Cortex of kidney (tissue), 1 donor: ENCODE measurements around the gene CLCA2.
"Not testable (repeated sequence)": the region's sequence is repeated elsewhere in the genome, so short reads cannot be mapped to it uniquely, and the experiment has no call there.

ENCODE experiments used
- DNase-seq: peaks from one replicate; lab custom pipeline; 2025; lab: John Stamatoyannopoulos, UW

Gene CLCA2

DNA sequence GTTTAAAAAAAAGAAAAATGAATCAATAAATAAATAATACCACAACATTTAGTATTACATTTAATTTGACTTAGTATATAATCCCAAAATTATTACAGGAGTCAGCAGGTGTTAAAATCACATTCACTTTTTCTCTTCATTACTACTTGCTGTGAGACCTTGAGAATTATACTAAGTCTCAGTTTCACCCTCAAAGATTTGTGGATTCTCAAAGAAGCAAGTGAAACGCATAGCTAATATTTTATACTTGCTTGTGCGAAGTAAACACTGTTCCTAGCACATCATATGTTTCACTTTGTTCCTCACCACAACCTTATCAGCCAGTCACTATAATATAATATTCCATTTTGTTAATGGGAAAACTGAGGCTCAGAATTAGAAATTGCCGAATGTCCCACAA, 48.8 kb downstream of the CLCA2 start:
- DNase-seq: no peak

- no peak for DNase-seq
Observed at GRCh38 chr1:86477256-86477655, 53.3 kb downstream of the CLCA2 start.

GRCh38 chr1:86477682-86478081, 53.7 kb downstream of the CLCA2 start:
- DNase-seq: no peak

DNA sequence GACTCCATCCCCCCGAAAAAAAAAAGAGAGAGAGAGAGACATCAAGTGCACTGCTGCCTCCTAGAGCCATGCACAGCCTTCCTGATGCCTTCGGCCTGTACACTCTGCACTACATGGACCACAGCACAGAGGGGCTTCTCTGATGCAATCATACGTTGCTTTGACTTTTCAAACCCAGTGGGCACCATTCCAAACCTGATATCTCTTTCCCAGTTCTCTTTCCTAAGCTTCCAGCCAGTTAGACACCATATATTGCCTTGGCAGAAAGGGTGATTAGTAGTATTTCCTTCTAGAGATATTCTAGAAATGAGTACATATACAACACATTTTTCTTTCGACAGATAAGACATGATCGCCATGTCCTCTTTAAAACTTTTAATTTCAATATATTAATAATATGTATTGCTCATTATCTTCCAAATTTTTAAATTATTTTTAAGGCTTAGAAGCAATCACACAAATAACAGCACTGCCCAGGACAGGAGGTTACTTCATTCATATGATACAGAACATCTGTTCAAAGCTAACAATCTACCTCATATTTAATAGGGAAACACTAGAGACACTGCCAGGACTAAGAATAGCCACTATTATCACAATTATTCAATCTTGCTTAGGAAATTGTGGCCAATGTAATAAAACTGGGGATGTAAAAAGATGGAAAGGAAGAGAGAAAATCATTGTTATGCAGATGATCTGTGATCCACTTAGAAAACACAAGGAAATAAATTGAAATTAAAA, 54.6 kb downstream of the CLCA2 start:
- DNase-seq: no peak

DNA sequence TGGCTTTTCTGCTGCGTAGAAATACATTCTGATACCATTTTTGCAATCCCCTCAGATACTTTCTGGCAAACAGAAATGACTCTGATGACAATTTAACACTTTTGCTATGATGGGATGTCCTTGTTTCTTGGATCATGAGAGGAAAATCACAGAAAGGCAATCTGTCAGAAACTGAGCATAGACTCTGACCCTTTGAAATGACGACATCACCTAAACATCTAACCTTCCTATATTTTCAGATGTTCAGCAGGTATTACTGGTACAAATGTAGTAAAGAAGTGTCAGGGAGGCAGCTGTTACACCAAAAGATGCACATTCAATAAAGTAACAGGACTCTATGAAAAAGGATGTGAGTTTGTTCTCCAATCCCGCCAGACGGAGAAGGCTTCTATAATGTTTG, 58.0 kb downstream of the CLCA2 start:
- no peak for DNase-seq

- DNase-seq: no peak
Observed at GRCh38 chr1:86487131-86487810, 63.3 kb downstream of the CLCA2 start.

GRCh38 chr1:86487811-86488141, 63.8 kb downstream of the CLCA2 start:
- no peak for DNase-seq

DNA sequence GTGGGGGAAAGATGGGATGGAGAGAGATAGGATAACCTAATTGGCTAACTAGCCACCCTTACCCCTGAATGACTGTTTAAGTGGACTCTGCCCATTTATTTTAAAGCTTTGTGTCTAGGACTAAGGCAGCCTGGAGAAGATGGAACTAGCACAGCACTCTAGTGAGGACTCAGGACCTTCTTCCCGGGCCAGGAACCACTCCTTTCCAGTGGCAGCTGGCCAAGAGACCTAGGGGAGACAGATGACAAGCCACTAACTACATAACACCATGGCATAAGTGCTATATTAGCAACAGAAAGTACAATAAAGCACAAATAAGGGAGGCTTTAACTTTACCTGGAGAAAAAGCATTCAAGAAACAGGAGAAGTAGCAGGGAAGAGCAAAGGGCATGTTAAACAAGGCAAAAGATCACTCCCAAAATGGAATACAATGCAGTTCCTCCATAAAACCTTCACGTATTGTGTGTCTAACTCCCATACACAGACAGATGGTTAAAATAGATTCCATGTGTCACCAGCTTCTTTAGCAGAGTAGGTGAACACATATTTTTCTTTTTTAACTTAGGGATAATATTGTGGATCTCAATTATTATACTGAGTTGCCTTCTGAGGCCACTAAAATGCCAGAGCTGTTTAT, 65.4 kb downstream of the CLCA2 start:
- DNase-seq: no peak

- DNase-seq: no peak
Observed at GRCh38 chr1:86491171-86491950, 67.4 kb downstream of the CLCA2 start.

DNA sequence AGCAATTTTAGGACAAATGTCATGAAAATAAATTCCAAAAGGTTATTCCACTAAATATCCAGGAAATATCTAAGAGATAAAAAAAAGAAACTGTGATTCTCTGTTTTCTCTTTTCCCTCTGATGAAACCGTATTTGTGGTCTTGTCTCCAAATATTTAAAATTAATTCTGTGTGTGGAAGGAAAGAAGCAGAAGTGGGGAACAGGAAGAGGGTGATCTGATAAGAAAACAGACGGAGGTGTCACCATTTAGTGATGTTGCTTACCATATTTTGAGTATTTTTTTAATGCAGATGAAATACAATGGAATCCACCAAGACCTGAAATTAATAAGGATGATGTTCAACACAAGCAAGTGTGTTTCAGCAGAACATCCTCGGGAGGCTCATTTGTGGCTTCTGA, 74.3 kb downstream of the CLCA2 start:
- DNase-seq: no peak

GRCh38 chr1:86499987-86500593, 76.1 kb downstream of the CLCA2 start:
- no peak for DNase-seq

- no peak for DNase-seq
Observed at GRCh38 chr1:86500714-86501113, 76.7 kb downstream of the CLCA2 start.

DNA sequence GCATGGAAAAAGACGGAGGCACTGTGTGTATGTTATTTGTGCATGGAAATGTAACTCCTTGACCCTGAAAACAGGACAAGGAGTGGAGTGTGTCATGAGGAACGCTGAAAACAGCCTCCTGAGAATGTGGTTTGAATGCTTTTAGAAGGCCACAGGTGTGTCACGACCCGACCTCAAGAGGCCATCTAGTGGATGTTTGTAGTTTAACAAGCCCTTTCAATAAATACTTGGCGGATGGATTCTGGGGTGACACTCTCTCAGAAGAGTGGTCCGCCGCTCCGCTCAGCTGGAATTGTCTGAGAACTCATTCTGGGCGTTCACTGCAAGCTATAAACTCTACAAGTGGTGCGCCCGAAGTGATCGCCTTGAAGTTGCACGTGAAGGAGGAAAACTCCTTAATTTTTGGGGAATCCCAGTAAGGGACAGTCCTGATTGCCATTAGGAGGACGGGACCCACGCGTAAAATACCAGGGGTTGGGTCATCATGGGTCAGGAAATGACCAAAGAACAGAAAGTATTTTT, 78.2 kb downstream of the CLCA2 start:
- DNase-seq: not testable (repeated sequence)

DNA sequence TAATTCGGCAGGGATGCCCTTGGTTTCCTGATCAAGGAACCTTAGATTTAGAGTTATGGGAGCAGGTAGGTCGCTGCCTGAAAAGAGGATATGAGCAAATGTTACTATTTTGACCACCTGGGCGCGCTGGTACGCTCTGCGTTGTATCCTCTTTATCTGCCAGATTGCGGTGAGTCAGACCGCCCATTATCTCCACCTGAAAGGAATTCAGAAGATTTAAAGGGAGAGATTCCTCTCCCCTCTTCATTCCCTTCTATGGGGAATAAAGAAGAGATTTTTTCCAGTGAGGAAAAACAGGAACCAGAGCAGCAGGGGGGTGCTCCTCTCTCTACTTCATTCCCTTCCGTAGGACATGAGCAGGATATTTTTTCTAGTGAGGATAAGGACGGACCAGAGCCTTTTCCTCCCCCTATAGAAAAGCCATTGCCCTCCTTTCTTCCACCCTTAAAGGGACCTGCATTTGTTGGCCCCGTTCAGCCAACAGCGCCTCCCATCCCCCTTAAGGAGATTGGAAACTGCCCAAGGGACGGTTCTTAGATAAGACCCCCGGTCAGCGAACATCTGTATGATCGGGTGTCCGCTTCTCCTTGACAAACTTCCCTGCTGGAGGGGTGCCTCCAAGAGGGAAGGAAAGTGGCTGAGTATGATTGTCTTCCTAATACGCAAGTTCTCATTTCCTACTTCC, 78.9 kb downstream of the CLCA2 start:
- no peak for DNase-seq

DNA sequence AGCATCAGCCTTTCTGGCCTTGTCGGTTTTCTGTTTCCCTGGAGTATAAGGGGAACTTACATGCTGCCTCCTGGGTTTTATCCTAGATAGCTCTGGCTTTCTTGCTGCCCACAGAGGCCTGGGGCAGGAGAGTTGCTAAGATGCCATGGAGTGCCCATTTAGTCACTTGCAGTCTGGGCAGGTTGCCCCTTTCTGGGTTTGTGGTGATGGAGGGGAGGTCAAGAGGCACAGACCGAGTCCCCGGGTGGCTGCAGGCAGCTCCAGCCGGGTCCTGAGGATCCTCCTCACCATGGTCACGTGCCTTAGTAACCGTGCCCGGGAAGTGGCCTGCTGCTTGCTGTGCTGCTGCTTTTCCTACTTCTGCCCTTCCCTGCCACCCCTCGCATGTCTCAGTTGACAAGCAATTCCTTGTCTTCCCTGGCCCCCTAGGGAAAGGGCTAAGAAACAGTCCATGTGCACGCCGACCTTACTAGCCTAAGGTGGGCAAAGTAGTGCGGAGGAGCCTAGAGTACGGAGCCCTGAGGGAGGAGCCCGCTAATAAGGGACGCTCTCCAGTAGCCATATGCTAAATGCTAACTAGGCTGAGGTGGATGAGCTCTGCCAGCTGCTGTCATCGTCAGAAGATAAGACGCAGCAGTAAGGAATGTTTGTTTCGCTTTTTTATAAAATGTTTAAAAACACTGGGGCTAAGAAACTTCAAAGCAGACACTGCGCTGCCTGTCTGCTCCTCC, 79.6 kb downstream of the CLCA2 start:
- DNase-seq: no peak

GRCh38 chr1:86504137-86504479, 80.1 kb downstream of the CLCA2 start:
- DNase-seq: no peak

GRCh38 chr1:86504895-86505563, 81.1 kb downstream of the CLCA2 start:
- no peak for DNase-seq

DNA sequence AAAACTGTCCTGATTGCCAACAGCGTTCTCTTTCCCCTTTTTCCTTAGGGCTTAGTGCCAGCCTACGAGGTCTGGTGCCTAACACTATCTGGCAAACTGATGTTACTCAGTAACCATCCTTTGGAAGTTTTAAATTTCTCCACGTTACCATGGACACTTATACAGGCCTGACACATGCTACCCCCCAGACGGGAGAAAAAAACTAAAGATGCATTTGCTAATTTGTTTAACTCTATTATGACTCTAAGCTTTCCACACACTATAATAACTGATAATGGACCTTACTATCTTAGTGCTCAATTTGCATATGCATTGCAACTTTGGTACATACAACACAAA, 81.6 kb downstream of the CLCA2 start:
- no peak for DNase-seq
